IPS-15b (cell line): ENCODE data around the gene GAR1.

ENCODE experiments used
- H3K27me3 ChIP-seq: one replicate; pipeline ENCODE4 v1.6.1; 2013; ENCODE audit warnings: low read length; ENCODE audit not compliant: control insufficient read depth, insufficient read depth
- H3K36me3 ChIP-seq: one replicate; pipeline ENCODE4 v1.6.1; 2013; ENCODE audit warnings: low read length; ENCODE audit not compliant: control insufficient read depth, insufficient read depth
- H3K4me1 ChIP-seq: one replicate; pipeline ENCODE4 v1.6.1; 2013; ENCODE audit warnings: mild to moderate bottlenecking, low read length; ENCODE audit not compliant: control insufficient read depth, insufficient read depth
- H3K4me3 ChIP-seq: one replicate; pipeline ENCODE4 v1.5.1; 2013; ENCODE audit warnings: low read depth, low read length
- H3K9ac ChIP-seq: one replicate; pipeline ENCODE4 v1.6.1; 2013; ENCODE audit warnings: low read depth, mild to moderate bottlenecking, low read length
- H3K9me3 ChIP-seq: one replicate; pipeline ENCODE4 v1.6.1; 2013; ENCODE audit warnings: mild to moderate bottlenecking, low read length; ENCODE audit not compliant: control insufficient read depth, insufficient read depth

The GAR1 gene

DNA sequence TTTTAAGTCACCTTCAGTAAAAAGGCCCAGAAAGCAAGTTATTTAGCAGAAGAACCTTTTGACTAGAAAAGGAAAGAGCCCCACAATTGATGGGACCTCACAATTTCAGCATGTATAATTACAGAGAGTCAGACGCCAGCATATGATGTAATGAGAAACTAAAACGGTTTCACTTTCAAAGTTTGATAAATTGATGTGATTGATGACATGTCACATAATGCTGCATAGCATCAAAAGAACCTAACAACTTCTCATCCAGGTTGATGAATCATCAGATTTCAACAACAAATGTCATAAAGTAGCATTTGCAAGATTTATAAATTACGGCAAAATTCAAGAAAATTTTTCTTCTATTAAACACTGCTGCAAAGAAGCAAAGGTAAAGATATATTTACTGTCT is 3.9 kb upstream of the GAR1 start:
- Histone ChIP-seq H3K27me3 (no peaks in the 10 kb centered on the region), H3K4me1 (peaks cover 9% of the 10 kb centered on the region), H3K36me3 (no peaks in the 10 kb centered on the region), H3K9me3 (no peaks in the 10 kb centered on the region), H3K4me3 (no peak overlapping the region), H3K9ac (no peak overlapping the region)

DNA sequence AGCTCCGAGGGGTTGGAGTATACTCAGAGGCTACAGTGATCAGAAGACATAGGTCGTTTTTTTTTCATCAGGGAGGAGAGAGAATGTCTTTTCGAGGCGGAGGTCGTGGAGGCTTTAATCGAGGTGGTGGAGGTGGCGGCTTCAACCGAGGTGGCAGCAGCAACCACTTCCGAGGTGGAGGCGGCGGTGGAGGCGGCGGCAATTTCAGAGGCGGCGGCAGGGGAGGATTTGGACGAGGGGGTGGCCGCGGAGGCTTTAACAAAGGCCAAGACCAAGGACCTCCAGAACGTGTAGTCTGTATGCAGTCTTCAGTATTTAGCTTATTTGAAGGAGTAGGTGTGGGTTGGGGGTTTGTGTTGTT is 500 bp downstream of the GAR1 start:
- Histone ChIP-seq H3K4me3 (peak overlapping the region; percentile 98), H3K27me3 (no peaks in the 10 kb centered on the region), H3K9ac (peak overlapping the region; percentile 98), H3K9me3 (no peaks in the 10 kb centered on the region), H3K36me3 (no peaks in the 10 kb centered on the region), H3K4me1 (peaks cover 8% of the 10 kb centered on the region)

DNA sequence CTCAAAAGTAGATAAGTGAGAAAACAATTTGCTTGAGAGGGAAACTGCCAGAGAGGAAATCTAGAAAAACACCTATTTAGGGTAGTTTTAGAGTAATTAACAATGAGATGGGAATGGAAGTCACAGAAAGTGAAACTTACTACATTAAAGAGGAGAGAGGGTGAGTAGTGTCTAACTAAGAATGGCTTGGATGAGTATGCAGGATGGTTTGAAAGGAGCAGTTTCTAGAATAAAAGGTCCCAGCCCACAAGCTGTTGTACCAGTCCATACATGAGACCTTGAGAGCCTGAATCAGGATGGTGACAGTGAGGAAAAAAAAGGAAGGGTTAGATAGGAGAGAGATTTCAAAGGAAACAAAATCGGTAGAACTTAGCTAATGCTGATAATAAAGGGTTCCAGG is 1.3 kb downstream of the GAR1 start:
- H3K9ac ChIP-seq: peak overlapping the region; percentile 98
- H3K36me3 ChIP-seq: no peaks in the 10 kb centered on the region
- H3K4me3 ChIP-seq: peak overlapping the region; percentile 98
- H3K4me1 ChIP-seq: peaks cover 8% of the 10 kb centered on the region
- no peaks in the 10 kb centered on the region for H3K27me3 ChIP-seq
- H3K9me3 ChIP-seq: no peaks in the 10 kb centered on the region

DNA sequence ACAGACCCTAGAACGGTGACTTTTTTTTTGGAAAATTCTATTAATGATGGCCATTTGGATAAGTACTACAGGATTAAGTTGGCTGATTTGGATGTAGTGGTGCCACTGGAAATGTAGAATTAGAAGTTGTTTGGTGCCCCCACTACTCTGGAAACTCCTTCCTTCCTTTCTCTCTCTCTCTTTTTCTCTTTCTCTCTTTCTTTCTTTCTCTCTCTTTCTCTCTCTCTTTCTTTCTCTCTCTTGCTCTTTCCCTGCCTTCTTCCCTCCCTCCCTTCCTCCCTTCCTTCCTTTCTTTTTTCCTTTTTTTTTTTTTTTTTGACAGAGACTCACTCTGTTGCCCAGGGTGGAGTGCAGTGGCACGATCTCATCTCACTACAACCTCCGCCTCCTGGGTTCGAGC is 2.7 kb downstream of the GAR1 start:
- no peak overlapping the region for H3K4me3 ChIP-seq
- H3K27me3 ChIP-seq: no peaks in the 10 kb centered on the region
- H3K36me3 ChIP-seq: no peaks in the 10 kb centered on the region
- no peaks in the 10 kb centered on the region for H3K9me3 ChIP-seq
- peaks cover 8% of the 10 kb centered on the region for H3K4me1 ChIP-seq
- no peak overlapping the region for H3K9ac ChIP-seq

DNA sequence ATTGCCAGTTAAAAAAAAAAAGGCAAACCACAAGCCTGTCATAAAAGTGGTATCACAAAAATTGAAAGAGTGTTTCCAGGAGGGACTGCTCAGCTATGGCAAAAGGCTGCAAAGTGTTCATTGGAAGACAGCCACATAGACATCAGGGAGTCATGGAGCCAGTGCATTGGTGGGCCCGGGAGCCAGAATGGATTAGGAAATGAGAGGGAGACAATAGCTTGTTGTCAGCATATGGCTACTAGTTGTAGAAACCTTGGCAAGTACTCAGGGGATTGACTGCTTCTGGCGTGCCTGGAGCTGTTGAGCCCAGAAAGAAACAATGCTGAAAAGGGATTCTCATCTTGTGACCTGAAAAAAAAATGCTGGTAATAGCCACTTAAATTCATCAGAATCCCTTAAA is 5.0 kb downstream of the GAR1 start:
- Histone ChIP-seq H3K9me3 (no peaks in the 10 kb centered on the region), H3K9ac (no peak overlapping the region), H3K4me3 (no peak overlapping the region), H3K36me3 (peaks cover 3% of the 10 kb centered on the region), H3K4me1 (peaks cover 8% of the 10 kb centered on the region), H3K27me3 (no peaks in the 10 kb centered on the region)

DNA sequence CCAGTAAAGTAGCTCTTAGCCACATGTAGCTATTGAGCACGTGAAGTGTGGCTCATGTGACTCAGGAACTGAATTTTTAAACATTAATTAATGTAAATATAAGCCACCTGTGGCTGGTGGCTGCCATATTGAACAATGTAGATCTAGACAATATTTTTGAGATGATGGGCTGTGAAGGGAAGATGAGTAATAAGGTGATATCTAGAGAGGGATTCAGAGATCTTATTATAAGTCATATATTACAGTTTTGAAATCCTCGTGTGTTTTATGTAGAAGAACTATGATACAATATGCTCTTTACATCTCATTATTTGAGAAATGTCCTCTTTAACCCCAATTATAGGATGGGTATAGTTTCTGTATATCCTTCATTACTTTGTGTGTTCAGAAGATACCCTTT is 5.6 kb downstream of the GAR1 start:
- Histone ChIP-seq H3K4me3 (no peak overlapping the region), H3K4me1 (peaks cover 8% of the 10 kb centered on the region), H3K9ac (no peak overlapping the region), H3K9me3 (no peaks in the 10 kb centered on the region), H3K27me3 (no peaks in the 10 kb centered on the region), H3K36me3 (peaks cover 3% of the 10 kb centered on the region)

DNA sequence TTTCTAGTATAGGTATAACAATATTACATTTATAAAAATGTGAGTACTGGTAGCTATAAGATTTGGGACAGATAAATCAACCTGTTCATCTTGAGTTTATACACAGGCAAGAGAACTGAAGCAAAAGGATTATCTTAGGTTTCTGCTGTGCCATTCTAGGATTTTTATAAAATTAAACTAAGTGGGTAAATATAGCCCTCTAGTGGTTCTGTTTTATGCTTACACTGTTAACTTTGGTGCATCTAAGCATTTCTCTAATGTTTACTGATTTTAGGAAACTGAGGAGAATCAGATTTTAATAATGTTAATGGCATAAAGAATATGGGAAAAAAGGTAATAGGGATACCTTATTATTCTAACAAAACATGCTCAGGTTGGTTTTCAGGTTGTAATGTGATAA is 11.2 kb downstream of the GAR1 start:
- no peaks in the 10 kb centered on the region for H3K27me3 ChIP-seq
- H3K4me3 ChIP-seq: no peak overlapping the region
- H3K9me3 ChIP-seq: no peaks in the 10 kb centered on the region
- peaks cover 3% of the 10 kb centered on the region for H3K36me3 ChIP-seq
- no peaks in the 10 kb centered on the region for H3K4me1 ChIP-seq
- no peak overlapping the region for H3K9ac ChIP-seq

DNA sequence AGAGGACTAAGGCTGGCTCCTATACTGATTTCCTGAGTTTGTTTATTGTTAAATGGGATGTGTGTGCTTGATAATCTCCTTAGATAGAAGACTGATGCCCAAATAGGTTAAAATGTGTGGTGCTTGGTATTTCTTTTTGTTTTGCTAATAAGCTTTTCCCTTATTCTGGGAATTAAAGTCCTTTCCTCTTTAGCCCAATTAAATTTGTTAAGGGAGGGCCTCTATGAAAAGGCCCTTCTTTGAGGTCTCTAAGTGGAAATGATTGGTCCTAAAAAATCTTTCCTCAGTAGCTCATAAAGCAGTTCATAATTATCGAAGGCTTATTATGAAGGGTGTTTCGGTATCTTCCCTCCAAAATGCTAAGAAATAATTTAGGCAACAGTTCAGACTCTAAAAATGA is 12.1 kb downstream of the GAR1 start, which contains the start of gene RRH:
Gene RRH, plus strand, starts transcription at position 301 of the 400 bp plus-strand sequence. Its CDS starts 56 bp downstream, at position 357.
- Histone ChIP-seq H3K27me3 (no peaks in the 10 kb centered on the region), H3K36me3 (peaks cover 3% of the 10 kb centered on the region), H3K9ac (no peak within 1 kb of the TSS), H3K4me3 (no peak within 1 kb of the TSS), H3K9me3 (no peaks in the 10 kb centered on the region), H3K4me1 (no peaks in the 10 kb centered on the region)

DNA sequence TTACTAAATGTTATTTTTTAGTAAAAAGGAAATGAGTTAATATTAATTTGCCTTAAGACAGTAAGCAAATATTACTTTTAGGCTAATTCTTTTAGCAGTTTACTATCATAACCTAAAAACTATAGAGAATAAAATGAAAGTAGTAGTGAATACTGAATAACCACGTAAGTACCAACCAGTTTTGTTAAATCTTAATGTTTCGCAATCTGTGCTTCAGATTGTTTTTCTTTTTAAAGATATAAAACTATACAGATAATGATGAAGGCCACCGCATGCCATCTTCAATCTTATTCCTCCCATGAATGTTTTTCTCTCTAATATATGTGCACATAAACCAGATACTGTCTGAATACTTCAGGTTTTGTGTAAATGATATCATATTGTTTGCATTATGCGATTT is 18.2 kb downstream of the GAR1 start:
- no peaks in the 10 kb centered on the region for H3K36me3 ChIP-seq
- no peaks in the 10 kb centered on the region for H3K4me1 ChIP-seq
- no peak overlapping the region for H3K9ac ChIP-seq
- no peaks in the 10 kb centered on the region for H3K9me3 ChIP-seq
- H3K4me3 ChIP-seq: no peak overlapping the region
- H3K27me3 ChIP-seq: no peaks in the 10 kb centered on the region

DNA sequence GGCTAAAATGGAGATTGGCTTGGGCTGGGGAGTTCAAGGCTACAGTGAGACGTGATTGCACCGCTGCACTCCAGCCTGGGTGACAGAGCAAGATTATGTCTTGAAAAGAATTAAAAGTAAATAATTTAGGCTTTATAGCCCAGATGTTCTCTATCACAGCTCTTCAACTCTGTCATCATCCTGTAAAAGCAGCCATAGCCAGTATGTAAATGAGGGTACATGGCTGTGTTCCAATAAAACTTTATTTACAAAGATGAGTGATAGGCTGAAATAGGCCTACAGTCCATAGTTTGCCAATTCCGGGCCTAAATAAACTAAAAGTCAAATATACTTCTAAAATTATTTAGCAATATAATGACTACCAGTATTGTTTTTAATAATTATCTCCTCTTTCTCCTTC is 21.4 kb downstream of the GAR1 start:
- no peak overlapping the region for H3K4me3 ChIP-seq
- H3K4me1 ChIP-seq: no peaks in the 10 kb centered on the region
- no peaks in the 10 kb centered on the region for H3K9me3 ChIP-seq
- H3K36me3 ChIP-seq: no peaks in the 10 kb centered on the region
- no peaks in the 10 kb centered on the region for H3K27me3 ChIP-seq
- H3K9ac ChIP-seq: no peak overlapping the region

DNA sequence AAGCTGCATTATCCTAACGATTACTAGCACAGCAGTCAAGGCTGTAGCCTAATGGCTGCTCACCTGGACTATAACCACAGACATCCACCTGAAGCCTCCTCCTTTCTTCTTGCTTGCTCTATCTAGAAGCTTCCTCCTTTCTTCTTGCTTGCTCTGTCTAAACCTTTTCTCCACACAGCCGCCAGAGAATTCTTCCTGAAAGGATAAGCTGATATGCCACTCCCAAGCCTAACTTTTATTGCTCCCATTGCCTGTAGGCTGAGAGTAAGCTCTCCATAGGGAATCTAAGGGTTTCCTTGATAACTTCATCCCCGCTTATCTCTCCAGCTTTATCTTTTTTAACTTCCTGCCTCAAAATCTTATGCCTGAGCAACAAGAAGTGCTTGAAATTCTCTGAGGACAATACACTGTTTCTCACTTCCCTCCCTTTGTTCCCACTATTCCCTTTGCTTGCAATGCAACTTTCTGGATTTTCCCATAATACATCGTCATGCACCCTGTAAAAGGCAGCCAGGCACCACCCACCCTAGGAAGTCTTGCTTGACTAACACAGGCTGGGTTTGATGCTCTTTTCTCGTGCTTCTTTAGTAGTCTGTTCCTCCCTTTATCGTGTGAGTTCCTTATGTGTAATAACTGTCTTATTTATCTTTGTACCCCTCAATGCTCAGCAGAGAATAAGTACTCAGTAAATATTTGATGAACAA is 31.0 kb downstream of the GAR1 start:
- Histone ChIP-seq H3K9me3 (no peaks in the 10 kb centered on the region), H3K4me3 (no peak overlapping the region), H3K4me1 (no peaks in the 10 kb centered on the region), H3K36me3 (no peaks in the 10 kb centered on the region), H3K9ac (no peak overlapping the region), H3K27me3 (no peaks in the 10 kb centered on the region)

DNA sequence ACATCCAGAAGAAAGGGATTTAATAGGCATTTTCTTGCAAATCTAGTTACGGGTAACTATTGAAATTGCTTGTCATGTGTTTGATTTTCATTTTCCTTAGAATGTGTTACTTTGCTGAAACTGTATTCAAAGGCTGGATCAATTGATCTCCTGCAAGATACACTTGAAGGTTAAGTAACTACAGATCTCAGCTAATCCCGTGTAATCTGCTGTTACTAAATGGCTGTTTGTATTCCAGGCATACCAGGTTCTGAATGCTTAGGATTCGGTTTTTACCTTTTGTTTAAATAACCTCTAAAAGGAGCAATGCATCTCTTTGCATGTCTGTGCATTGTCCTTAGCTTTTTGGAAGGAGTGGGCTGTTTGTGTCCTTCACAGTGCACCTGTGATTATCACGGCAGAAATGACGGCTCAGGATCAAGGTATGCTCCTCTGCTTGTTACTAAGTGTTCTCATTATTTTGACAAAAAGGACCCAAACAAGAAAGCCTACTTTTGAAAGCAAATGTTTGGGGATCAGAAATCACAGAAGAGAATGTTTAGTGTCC is 32.4 kb downstream of the GAR1 start, which contains the start of gene LRIT3:
Gene LRIT3, plus strand, starts transcription at position 212 of the 547 bp plus-strand sequence. Its CDS starts 95 bp downstream, at position 307.
- H3K9me3 ChIP-seq: no peaks in the 10 kb centered on the region
- no peaks in the 10 kb centered on the region for H3K4me1 ChIP-seq
- no peak within 1 kb of the TSS for H3K9ac ChIP-seq
- no peaks in the 10 kb centered on the region for H3K27me3 ChIP-seq
- no peak within 1 kb of the TSS for H3K4me3 ChIP-seq
- H3K36me3 ChIP-seq: no peaks in the 10 kb centered on the region
